Breast epithelium (tissue), 4 donors: ENCODE results near the gene C1orf105. TPM values are rescaled to one million over a fixed set of nuclear protein-coding genes. Genes with fewer than 3 reads are reported as not detected.

Source experiments
- DNase-seq, 2 donors: peaks; one replicate each; pipeline ENCODE4 v3.0.0-alpha.2; 2019; ENCODE audit warnings: low spot score in 2 of 2
- H3K27ac ChIP-seq, 2 donors: fragments of 200-600 bp; sonication (generic) in 1 of 2; one replicate each; pipeline ENCODE4 v1.5.1; 2016 to 2019; ENCODE audit warnings: mild to moderate bottlenecking in 1 of 2
- H3K27me3 ChIP-seq, 2 donors: fragments of 200-600 bp; sonication (generic) in 1 of 2; one replicate each; pipeline versions ENCODE4 v1.5.1 to v1.6.0; 2017 to 2019; ENCODE audit warnings: control low read depth in 1 of 2, mild to moderate bottlenecking in 1 of 2
- H3K36me3 ChIP-seq: fragments of 200-600 bp; one replicate; pipeline ENCODE4 v1.5.1; 2019
- H3K4me1 ChIP-seq, 2 donors: fragments of 200-600 bp; sonication (generic); one replicate each; pipeline ENCODE4 v1.5.1; 2016 to 2019; ENCODE audit warnings: control low read depth in 1 of 2
- H3K4me3 ChIP-seq, 3 donors: fragments of 200-600 bp; sonication (generic); 1 replicate in 2 of 3; 2 replicates in 1 of 3; pipeline ENCODE4 v1.5.1; 2016 to 2019; ENCODE audit warnings: mild to moderate bottlenecking in 3 of 3, moderate library complexity in 2 of 3
- H3K9me3 ChIP-seq, 2 donors: fragments of 200-600 bp; sonication (generic) in 1 of 2; one replicate each; pipeline ENCODE4 v1.5.1; 2016 to 2019; ENCODE audit warnings: control low read depth in 1 of 2
- CTCF ChIP-seq, 3 donors: fragments of 450-650 bp; IDR thresholded peaks; one replicate each; pipeline ENCODE4 v1.5.1; 2016 to 2017; ENCODE audit warnings: antibody characterized with exemption in 3 of 3, mild to moderate bottlenecking in 3 of 3, moderate library complexity in 3 of 3
- POLR2A ChIP-seq: fragments of 450-650 bp; IDR thresholded peaks from one replicate; pipeline ENCODE4 v1.6.1; 2016; ENCODE audit warnings: antibody characterized with exemption, mild to moderate bottlenecking, moderate library complexity
- POLR2AphosphoS5 ChIP-seq, 3 donors: sonication (generic); formaldehyde crosslinking; IDR thresholded peaks; one replicate each; pipeline ENCODE4 v1.6.1; 2017; ENCODE audit warnings: antibody characterized with exemption in 3 of 3
- intact Hi-C: fragments of 100-400 bp; cut with DNase I; formaldehyde crosslinking; loops from one replicate; pipeline ENCODE4 v1.15.1; 2023; ENCODE audit warnings: low total_unique reads
- total RNA-seq, 3 donors: library from RNA; depleted of rRNA; stranded (reverse); fragments of >200 nt; gene quantifications; one replicate each; pipeline ENCODE4 v1.1.0, GENCODE V29; 2016

C1orf105 gene
- total RNA-seq, 3 donors from 2014 or later, result not detected

GRCh38 chr1:172473842-172474241 is 53.4 kb downstream of the C1orf105 start:
- Histone ChIP-seq H3K4me1 (no peaks in the 10 kb centered on the region), H3K27ac (no peak overlapping the region), H3K36me3 (no peaks in the 10 kb centered on the region), H3K27me3 (no peaks in the 10 kb centered on the region), H3K9me3 (no peaks in the 10 kb centered on the region), H3K4me3 (no peak overlapping the region)
- intact Hi-C loops, result no loop called here
- TF ChIP-seq POLR2A (no peak), CTCF (IDR thresholded peaks at IDR 0.05) (no peak), POLR2AphosphoS5 (IDR thresholded peaks at IDR 0.05) (no peak)
- DNase-seq, result no peak

GRCh38 chr1:172476218-172476811 is 55.8 kb downstream of the C1orf105 start:
- Histone ChIP-seq H3K9me3 (no peaks in the 10 kb centered on the region), H3K36me3 (no peaks in the 10 kb centered on the region), H3K4me1 (no peaks in the 10 kb centered on the region), H3K27ac (no peak overlapping the region), H3K27me3 (no peaks in the 10 kb centered on the region), H3K4me3 (no peak overlapping the region)
- intact Hi-C loops, result no loop called here
- TF ChIP-seq CTCF (IDR thresholded peaks at IDR 0.05) (no peak), POLR2AphosphoS5 (IDR thresholded peaks at IDR 0.05) (no peak), POLR2A (no peak)
- DNase-seq, result peak in 1 of 2 donors; percentile 32

- no peak for TF ChIP-seq POLR2AphosphoS5 (IDR thresholded peaks at IDR 0.05)
- TF ChIP-seq POLR2A, result no peak
- no peak for TF ChIP-seq CTCF (IDR thresholded peaks at IDR 0.05)
- H3K27ac ChIP-seq, result no peak overlapping the region
- no peaks in the 10 kb centered on the region for H3K27me3 ChIP-seq
- intact Hi-C loops, result no loop called here
- H3K9me3 ChIP-seq, result no peaks in the 10 kb centered on the region
- H3K4me3 ChIP-seq, result no peak overlapping the region
- H3K4me1 ChIP-seq, result no peaks in the 10 kb centered on the region
- no peak for DNase-seq
- H3K36me3 ChIP-seq, result no peaks in the 10 kb centered on the region
These were observed 56.7 kb downstream of the C1orf105 start for GRCh38 chr1:172477216-172477615.

- Histone ChIP-seq H3K36me3 (no peaks in the 10 kb centered on the region), H3K27ac (no peak overlapping the region), H3K4me1 (no peaks in the 10 kb centered on the region), H3K9me3 (no peaks in the 10 kb centered on the region), H3K27me3 (no peaks in the 10 kb centered on the region), H3K4me3 (no peak overlapping the region)
- intact Hi-C loops, result no loop called here
- DNase-seq, result no peak
- no peak for TF ChIP-seq POLR2A
- no peak for TF ChIP-seq POLR2AphosphoS5 (IDR thresholded peaks at IDR 0.05)
- no peak for TF ChIP-seq CTCF (IDR thresholded peaks at IDR 0.05)
These were observed 57.3 kb downstream of the C1orf105 start for GRCh38 chr1:172477741-172478140.

GRCh38 chr1:172478485-172478884 is 58.0 kb downstream of the C1orf105 start:
- H3K4me3 ChIP-seq, result no peak overlapping the region
- H3K9me3 ChIP-seq, result no peaks in the 10 kb centered on the region
- H3K27ac ChIP-seq, result no peak overlapping the region
- intact Hi-C loops, result no loop called here
- no peaks in the 10 kb centered on the region for H3K27me3 ChIP-seq
- H3K4me1 ChIP-seq, result no peaks in the 10 kb centered on the region
- no peak for DNase-seq
- TF ChIP-seq CTCF (IDR thresholded peaks at IDR 0.05) (no peak), POLR2A (no peak), POLR2AphosphoS5 (IDR thresholded peaks at IDR 0.05) (no peak)
- H3K36me3 ChIP-seq, result no peaks in the 10 kb centered on the region
